HG03469 (cell line): ENCODE measurements around the gene ACOT7.
"Not testable (repeated sequence)": the region's sequence is repeated elsewhere in the genome, so short reads cannot be mapped to it uniquely, and the experiment has no call there.

ENCODE experiments used
- ATAC-seq: cut with Tn5 transposase; IDR thresholded peaks from one replicate; pipeline ENCODE4 v1.9.1; 2021; ENCODE audit warnings: mild to moderate bottlenecking, moderate library complexity, moderate number of reproducible peaks; ENCODE audit not compliant: unreplicated experiment

Gene ACOT7

GRCh38 chr1:6365047-6365446 is 28.5 kb downstream of the ACOT7 start:
- ATAC-seq = no peak

- not testable (repeated sequence) for ATAC-seq
These were observed 30.3 kb downstream of the ACOT7 start for GRCh38 chr1:6363085-6363884.

- ATAC-seq = no peak
These were observed 32.3 kb downstream of the ACOT7 start for GRCh38 chr1:6361124-6361775.

- ATAC-seq = no peak
These were observed 33.0 kb downstream of the ACOT7 start for GRCh38 chr1:6360517-6361070.

- ATAC-seq = peak; percentile 4
These were observed 33.5 kb downstream of the ACOT7 start for GRCh38 chr1:6360117-6360496.

GRCh38 chr1:6359216-6360116 is 34.1 kb downstream of the ACOT7 start:
- peak; percentile 53 for ATAC-seq

GRCh38 chr1:6358757-6359201 is 34.8 kb downstream of the ACOT7 start:
- no peak for ATAC-seq

- no peak for ATAC-seq
These were observed 35.4 kb downstream of the ACOT7 start for GRCh38 chr1:6358144-6358624.

- ATAC-seq = no peak
These were observed 36.2 kb downstream of the ACOT7 start for GRCh38 chr1:6357243-6357936.

- ATAC-seq = no peak
These were observed 37.9 kb downstream of the ACOT7 start for GRCh38 chr1:6355621-6356020.

- no peak for ATAC-seq
These were observed 38.8 kb downstream of the ACOT7 start for GRCh38 chr1:6354659-6355317.

- ATAC-seq = no peak
These were observed 39.5 kb downstream of the ACOT7 start for GRCh38 chr1:6353955-6354658.

GRCh38 chr1:6353619-6353954 is 40.0 kb downstream of the ACOT7 start:
- no peak for ATAC-seq

- ATAC-seq = no peak
These were observed 41.4 kb downstream of the ACOT7 start for GRCh38 chr1:6352138-6352563.

GRCh38 chr1:6351480-6352137 is 42.0 kb downstream of the ACOT7 start:
- no peak for ATAC-seq

- ATAC-seq = no peak
These were observed 43.0 kb downstream of the ACOT7 start for GRCh38 chr1:6350416-6351088.

GRCh38 chr1:6349254-6349943 is 44.2 kb downstream of the ACOT7 start:
- no peak for ATAC-seq
